Peyer's patch (tissue), 4 donors: ENCODE measurements around the gene DACH1.

Experiments used
- CTCF ChIP-seq, 6 experiments: fragments of 450-650 bp in 4 of 6; fragments of 200-600 bp in 2 of 6; sonication (generic) in 1 of 6; IDR thresholded peaks; one replicate each; pipeline ENCODE4 v1.5.1; 2017 to 2019; ENCODE audit warnings: antibody characterized with exemption in 6 of 6, mild to moderate bottlenecking in 3 of 6, moderate library complexity in 1 of 6
- POLR2A ChIP-seq, 2 donors: fragments of 450-650 bp; IDR thresholded peaks; one replicate each; pipeline ENCODE4 v1.5.1; 2017; ENCODE audit warnings: antibody characterized with exemption in 2 of 2, mild to moderate bottlenecking in 2 of 2, moderate library complexity in 2 of 2

- no peak for TF ChIP-seq CTCF (IDR thresholded peaks at IDR 0.05)
- TF ChIP-seq POLR2A (IDR thresholded peaks at IDR 0.05) = no peak
These were observed 264.7 kb downstream of the DACH1 start for GRCh38 chr13:71602344-71602743.
